Activated CD8-positive, alpha-beta T cell treated with anti-CD3 and anti-CD28 coated beads for 36 hours (primary cell): ENCODE measurements around the gene PHC2. TPM values are rescaled to one million over a fixed set of nuclear protein-coding genes. Genes with fewer than 3 reads are reported as not detected.
A peak's percentile ranks its signal among the peaks of the same experiment; 100 is the strongest.

Source experiments
- ATAC-seq: fragments of 200-7000 bp; cut with Tn5 transposase; one replicate; pipeline ENCODE4 v1.10.0; 2021; ENCODE audit warnings: mild to moderate bottlenecking, moderate library complexity
- CTCF ChIA-PET: fragments of 350-600 bp; sonication (Branson Sonifier 250); formaldehyde crosslinking; loops from one replicate; lab custom pipeline; 2021; ENCODE audit warnings: antibody characterized with exemption; lab: Charles Lee
- POLR2A ChIA-PET: fragments of 350-600 bp; sonication (Branson Sonifier 250); formaldehyde crosslinking; loops from one replicate; lab custom pipeline; 2021; ENCODE audit warnings: antibody characterized with exemption; lab: Charles Lee
- DNase-seq: peaks from one replicate; pipeline ENCODE4 v3.0.0-alpha.2; 2020
- H3K27ac Mint-ChIP-seq: one replicate; pipeline ENCODE4 v1.8.0; 2021; ENCODE audit warnings: mild to moderate bottlenecking, mixed read lengths
- H3K27me3 Mint-ChIP-seq: one replicate; pipeline ENCODE4 v1.8.0; 2021; ENCODE audit warnings: mixed read lengths
- H3K36me3 Mint-ChIP-seq: one replicate; pipeline ENCODE4 v1.8.0; 2021; ENCODE audit warnings: low read depth, mixed read lengths
- H3K4me1 Mint-ChIP-seq: one replicate; pipeline ENCODE4 v1.8.0; 2021; ENCODE audit warnings: low read depth, mixed read lengths
- H3K4me3 Mint-ChIP-seq: one replicate; pipeline ENCODE4 v1.8.0; 2021; ENCODE audit warnings: mild to moderate bottlenecking, moderate library complexity, mixed read lengths
- H3K9me3 Mint-ChIP-seq: one replicate; pipeline ENCODE4 v1.8.0; 2021; ENCODE audit warnings: mixed read lengths
- CTCF ChIP-seq: fragments of 200-600 bp; IDR thresholded peaks from one replicate; pipeline ENCODE4 v1.8.0; 2022; ENCODE audit warnings: antibody characterized with exemption, mild to moderate bottlenecking
- intact Hi-C: fragments of 100-400 bp; cut with micrococcal nuclease; formaldehyde crosslinking; loops from one replicate; pipeline ENCODE4 v1.10.0; 2022
- total RNA-seq, 2 experiments: library from RNA; stranded (reverse); gene quantifications; one replicate each; pipeline ENCODE4 v1.2.3, GENCODE V29; 2021

Gene PHC2
- total RNA-seq, 2 experiments from 2014 or later = 26.0 to 28.0 TPM

DNA sequence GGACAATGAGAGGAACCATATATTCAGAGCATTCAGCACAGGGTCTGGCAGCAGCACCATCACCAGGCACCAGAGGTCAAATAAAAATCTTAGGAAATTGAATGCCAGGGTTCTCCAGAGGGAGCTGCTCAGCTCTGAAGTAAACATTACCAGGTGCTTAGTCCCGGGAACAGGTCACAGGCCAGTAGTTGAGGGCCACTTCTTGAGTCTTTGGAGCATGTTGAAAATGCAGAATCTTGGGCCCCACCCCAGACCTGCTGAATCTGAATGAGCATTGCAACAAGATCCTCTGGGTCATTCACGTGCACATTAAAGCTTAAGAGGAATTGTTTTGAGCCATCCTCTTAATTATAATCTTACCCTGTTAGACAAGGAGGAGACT is 33.8 kb downstream of the PHC2 start:
- H3K4me3 Mint-ChIP-seq = no peak overlapping the region
- no peaks in the 10 kb centered on the region for H3K9me3 Mint-ChIP-seq
- H3K27me3 Mint-ChIP-seq = peaks cover 4% of the 10 kb centered on the region
- no peaks in the 10 kb centered on the region for H3K36me3 Mint-ChIP-seq
- H3K4me1 Mint-ChIP-seq = peaks cover 6% of the 10 kb centered on the region
- no peak for TF ChIP-seq CTCF
- ChIA-PET POLR2A (no interaction called here), CTCF (no interaction called here)
- intact Hi-C loops = no loop called here
- no peak overlapping the region for H3K27ac Mint-ChIP-seq
- ATAC-seq (no peak), DNase-seq (no peak)

DNA sequence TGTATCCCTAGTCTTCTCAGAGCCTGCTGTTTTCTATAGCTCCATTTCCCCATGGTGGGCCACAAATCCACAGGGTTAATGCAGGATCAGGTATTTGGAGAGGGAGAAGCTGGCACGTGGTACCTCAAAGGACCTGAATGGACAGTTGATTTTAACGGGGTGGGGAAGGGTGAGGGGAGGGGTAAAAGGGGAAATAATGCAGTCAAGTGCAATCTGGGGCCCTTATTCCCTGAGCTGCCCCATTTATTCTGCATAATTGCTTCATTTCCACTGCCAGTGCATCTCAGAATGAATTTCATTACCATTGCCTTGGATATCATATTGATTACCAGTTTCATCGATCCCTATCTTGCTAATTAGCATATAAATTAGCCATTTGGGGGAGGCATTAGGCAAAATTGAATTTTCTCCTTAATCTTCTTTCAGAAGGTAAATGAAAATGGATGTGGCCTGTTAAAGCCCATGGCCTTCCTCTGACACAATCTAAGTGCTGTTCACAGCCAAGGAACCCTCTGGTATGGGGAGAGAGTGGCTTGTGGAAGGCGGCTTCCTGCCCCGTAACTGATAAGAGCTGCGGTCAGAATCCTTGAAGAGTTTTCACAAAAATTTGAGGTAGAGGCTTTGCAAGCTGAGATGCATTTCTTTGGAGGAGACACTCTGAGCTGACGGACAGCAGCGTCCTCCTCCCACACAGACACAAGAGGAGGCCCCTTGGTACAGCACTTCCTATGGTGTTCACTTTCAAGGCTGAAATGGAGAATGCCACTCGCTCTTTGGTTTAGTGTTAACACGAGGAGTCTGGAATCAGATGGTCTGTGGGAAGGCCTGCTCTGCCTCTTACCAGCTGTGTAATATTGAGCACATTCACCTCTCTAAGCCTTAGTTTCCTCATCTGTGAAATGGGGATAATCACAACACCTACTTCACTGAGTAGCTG is 34.4 kb downstream of the PHC2 start:
- Mint-ChIP-seq H3K4me3 (no peak overlapping the region), H3K27ac (no peak overlapping the region), H3K27me3 (peaks cover 4% of the 10 kb centered on the region), H3K9me3 (no peaks in the 10 kb centered on the region), H3K36me3 (no peaks in the 10 kb centered on the region), H3K4me1 (peaks cover 6% of the 10 kb centered on the region)
- DNase-seq (peak; percentile 6), ATAC-seq (peak; percentile 45)
- no peak for TF ChIP-seq CTCF
- ChIA-PET CTCF (no interaction called here), POLR2A (no interaction called here)
- intact Hi-C loops = no loop called here

- H3K4me3 Mint-ChIP-seq = no peak overlapping the region
- CTCF ChIA-PET = no interaction called here
- POLR2A ChIA-PET = interaction anchor here (0.7 kb wide), 1 partner anchor 122 kb away, joined by 3 read pairs; no protein-coding TSS in a partner anchor
Observed at GRCh38 chr1:33394770-33395169, 36.1 kb downstream of the PHC2 start.

GRCh38 chr1:33393991-33394390 is 36.9 kb downstream of the PHC2 start:
- Mint-ChIP-seq H3K36me3 (no peaks in the 10 kb centered on the region), H3K9me3 (no peaks in the 10 kb centered on the region), H3K4me1 (peaks cover 6% of the 10 kb centered on the region), H3K4me3 (no peak overlapping the region), H3K27ac (no peak overlapping the region), H3K27me3 (peaks cover 4% of the 10 kb centered on the region)
- no peak for ATAC-seq
- CTCF ChIA-PET = no interaction called here
- no peak for DNase-seq
- no peak for TF ChIP-seq CTCF
- intact Hi-C loops = no loop called here
- POLR2A ChIA-PET = interaction anchor here (0.7 kb wide), 1 partner anchor 121 kb away, joined by 3 read pairs; no protein-coding TSS in a partner anchor

More at GRCh38 chr1:33394770-33395169, 36.1 kb downstream of the PHC2 start:
- DNase-seq (no peak), ATAC-seq (no peak)
- Mint-ChIP-seq H3K36me3 (no peaks in the 10 kb centered on the region), H3K4me1 (peaks cover 6% of the 10 kb centered on the region), H3K27me3 (peaks cover 4% of the 10 kb centered on the region), H3K9me3 (no peaks in the 10 kb centered on the region), H3K27ac (no peak overlapping the region)
- TF ChIP-seq CTCF = no peak
- intact Hi-C loops = no loop called here

- intact Hi-C loops = no loop called here
- H3K9me3 Mint-ChIP-seq = no peaks in the 10 kb centered on the region
- peaks cover 4% of the 10 kb centered on the region for H3K27me3 Mint-ChIP-seq
- CTCF ChIA-PET = no interaction called here
- no peaks in the 10 kb centered on the region for H3K36me3 Mint-ChIP-seq
- peaks cover 6% of the 10 kb centered on the region for H3K4me1 Mint-ChIP-seq
- no peak overlapping the region for H3K27ac Mint-ChIP-seq
- POLR2A ChIA-PET = interaction anchor here (0.6 kb wide), 1 partner anchor 101 kb away, joined by 3 read pairs; no protein-coding TSS in a partner anchor
- ATAC-seq (no peak), DNase-seq (no peak)
- TF ChIP-seq CTCF = no peak
- H3K4me3 Mint-ChIP-seq = no peak overlapping the region
Observed at GRCh38 chr1:33393524-33393923, 37.4 kb downstream of the PHC2 start.
